ENCODE results near the gene PDK2. TPM values are rescaled to one million over a fixed set of nuclear protein-coding genes. Genes with fewer than 3 reads are reported as not detected.

PDK2 gene
- total RNA-seq, 4 donors from 2014 or later, result 42.5 to 79.3 (median 64.5) TPM

DNA sequence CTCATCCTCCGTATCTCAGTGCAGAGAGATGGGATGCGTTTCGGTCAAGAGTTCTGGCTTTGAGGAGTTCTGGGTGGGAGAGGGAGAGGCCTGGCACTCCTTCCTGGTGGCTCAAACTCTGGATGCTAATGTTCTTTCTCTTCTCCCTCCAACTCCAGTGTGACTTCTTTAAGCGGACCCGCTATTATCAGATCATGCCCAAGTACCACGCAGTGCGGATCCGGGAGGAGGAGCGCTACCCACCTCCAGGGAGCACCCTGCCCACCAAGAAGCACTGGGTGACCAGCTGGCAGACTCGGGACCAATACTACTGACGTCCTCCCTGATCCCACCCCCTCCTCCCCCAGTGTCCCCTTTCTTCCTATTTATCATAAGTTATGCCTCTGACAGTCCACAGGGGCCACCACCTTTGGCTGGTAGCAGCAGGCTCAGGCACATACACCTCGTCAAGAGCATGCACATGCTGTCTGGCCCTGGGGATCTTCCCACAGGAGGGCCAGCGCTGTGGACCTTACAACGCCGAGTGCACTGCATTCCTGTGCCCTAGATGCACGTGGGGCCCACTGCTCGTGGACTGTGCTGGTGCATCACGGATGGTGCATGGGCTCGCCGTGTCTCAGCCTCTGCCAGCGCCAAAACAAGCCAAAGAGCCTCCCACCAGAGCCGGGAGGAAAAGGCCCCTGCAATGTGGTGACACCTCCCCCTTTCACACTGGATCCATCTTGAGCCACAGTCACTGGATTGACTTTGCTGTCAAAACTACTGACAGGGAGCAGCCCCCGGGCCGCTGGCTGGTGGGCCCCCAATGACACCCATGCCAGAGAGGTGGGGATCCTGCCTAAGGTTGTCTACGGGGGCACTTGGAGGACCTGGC lies 6.0 kb upstream of the PDK2 start:
- no peak overlapping the region for H3K4me3 ChIP-seq (replicated peaks in 1 of 3)
- no peaks in the 10 kb centered on the region for H3K27me3 ChIP-seq
- intact Hi-C loops (cut with DNase I), result loop anchor here (2.0 kb wide), 1 partner anchor 62 kb away; no protein-coding TSS in a partner anchor
- H3K9me3 ChIP-seq, result no peaks in the 10 kb centered on the region
- no peak for TF ChIP-seq POLR2A (IDR thresholded peaks at IDR 0.05)
- TF ChIP-seq, protein P1, sequence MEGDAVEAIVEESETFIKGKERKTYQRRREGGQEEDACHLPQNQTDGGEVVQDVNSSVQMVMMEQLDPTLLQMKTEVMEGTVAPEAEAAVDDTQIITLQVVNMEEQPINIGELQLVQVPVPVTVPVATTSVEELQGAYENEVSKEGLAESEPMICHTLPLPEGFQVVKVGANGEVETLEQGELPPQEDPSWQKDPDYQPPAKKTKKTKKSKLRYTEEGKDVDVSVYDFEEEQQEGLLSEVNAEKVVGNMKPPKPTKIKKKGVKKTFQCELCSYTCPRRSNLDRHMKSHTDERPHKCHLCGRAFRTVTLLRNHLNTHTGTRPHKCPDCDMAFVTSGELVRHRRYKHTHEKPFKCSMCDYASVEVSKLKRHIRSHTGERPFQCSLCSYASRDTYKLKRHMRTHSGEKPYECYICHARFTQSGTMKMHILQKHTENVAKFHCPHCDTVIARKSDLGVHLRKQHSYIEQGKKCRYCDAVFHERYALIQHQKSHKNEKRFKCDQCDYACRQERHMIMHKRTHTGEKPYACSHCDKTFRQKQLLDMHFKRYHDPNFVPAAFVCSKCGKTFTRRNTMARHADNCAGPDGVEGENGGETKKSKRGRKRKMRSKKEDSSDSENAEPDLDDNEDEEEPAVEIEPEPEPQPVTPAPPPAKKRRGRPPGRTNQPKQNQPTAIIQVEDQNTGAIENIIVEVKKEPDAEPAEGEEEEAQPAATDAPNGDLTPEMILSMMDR (IDR thresholded peaks at IDR 0.05), result no peak
- peaks cover 11 to 27% of the 10 kb centered on the region in 2 donors for H3K36me3 ChIP-seq
- DNase-seq, result no peak
- no peak overlapping the region for H3K27ac ChIP-seq
- H3K4me1 ChIP-seq, result peaks cover 4 to 10% of the 10 kb centered on the region in 2 donors
- WGBS, 2 donors, result 82 to 87% methylated on average over 14 to 16 of the region's 25 CpGs

DNA sequence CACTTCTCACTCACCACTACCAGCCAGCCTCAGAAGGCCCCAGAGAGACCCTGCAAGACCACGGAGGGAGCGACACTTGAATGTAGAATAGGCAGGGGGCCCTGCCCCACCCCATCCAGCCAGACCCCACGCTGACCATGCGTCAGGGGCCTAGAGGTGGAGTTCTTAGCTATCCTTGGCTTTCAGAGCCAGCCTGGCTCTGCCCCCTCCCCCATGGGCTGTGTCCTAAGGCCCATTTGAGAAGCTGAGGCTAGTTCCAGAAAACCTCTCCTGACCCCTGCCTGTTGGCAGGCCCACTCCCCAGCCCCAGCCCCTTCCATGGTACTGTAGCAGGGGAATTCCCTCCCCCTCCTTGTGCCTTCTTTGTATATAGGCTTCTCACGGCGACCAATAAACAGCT lies 5.1 kb upstream of the PDK2 start:
- WGBS, 2 donors, result 87 to 93% methylated on average over 4 to 6 of the region's 6 CpGs
- H3K9me3 ChIP-seq, result no peaks in the 10 kb centered on the region
- TF ChIP-seq POLR2A (IDR thresholded peaks at IDR 0.05), result no peak
- TF ChIP-seq, protein P1 (IDR thresholded peaks at IDR 0.05), result no peak
- intact Hi-C loops (cut with DNase I), result no loop called here
- H3K4me1 ChIP-seq, result peaks cover 4 to 16% of the 10 kb centered on the region in 2 donors
- peaks cover 11 to 27% of the 10 kb centered on the region in 2 donors for H3K36me3 ChIP-seq
- H3K27me3 ChIP-seq, result no peaks in the 10 kb centered on the region
- H3K27ac ChIP-seq, result no peak overlapping the region
- no peak for DNase-seq
- H3K4me3 ChIP-seq (replicated peaks in 1 of 3), result no peak overlapping the region

DNA sequence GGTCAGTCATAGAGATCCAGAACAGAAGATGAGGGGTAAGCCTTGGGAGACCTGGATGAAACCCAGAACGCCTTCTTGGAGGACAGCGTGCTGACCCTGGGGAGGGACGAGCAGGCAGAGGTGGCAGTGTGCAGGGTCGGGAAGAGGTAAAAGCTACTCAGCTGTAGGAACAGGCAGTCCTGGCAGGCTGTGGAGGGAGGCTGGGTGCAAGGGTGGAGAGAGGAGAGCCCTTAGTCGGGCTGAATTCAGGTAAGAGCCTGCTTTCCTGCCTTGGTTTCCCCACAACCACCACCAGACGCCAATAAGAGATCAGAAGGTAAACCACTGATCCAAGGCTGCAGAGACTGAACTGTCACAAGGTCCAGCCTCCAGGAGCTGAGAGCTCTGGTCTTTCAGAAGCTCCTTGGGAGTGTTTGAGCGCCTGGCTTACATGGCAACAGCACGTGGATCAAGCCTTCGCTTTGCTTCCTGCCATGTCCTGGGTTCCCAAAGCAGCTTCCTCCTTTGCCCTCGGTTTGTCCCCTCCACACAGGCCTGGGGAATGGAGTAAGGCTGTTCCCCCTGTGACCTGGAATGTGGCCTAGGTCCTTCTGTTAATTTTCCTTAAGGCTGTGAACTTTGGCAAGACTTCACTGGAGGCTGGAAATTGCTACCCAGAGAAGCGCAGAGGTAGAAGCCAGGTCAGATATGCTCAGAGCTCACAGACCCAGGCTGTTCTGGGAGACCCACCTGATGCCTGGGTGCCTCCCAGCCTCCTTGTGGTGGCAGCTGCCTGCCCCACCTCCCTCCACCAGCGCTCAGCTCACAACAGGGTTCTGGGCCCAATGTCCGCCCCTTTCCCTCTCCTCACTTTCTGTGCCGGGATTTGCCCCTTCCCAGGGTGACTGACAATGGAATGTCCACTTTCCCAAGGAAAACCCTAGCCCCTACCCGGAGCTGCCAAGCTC lies 3.9 kb upstream of the PDK2 start:
- H3K4me3 ChIP-seq (replicated peaks in 1 of 3), result no peak overlapping the region
- H3K27me3 ChIP-seq, result no peaks in the 10 kb centered on the region
- peaks cover 11 to 27% of the 10 kb centered on the region in 2 donors for H3K36me3 ChIP-seq
- intact Hi-C loops (cut with DNase I), result no loop called here
- WGBS, 2 donors, result 82 to 85% methylated on average over 14 to 15 of the region's 15 CpGs
- no peaks in the 10 kb centered on the region for H3K9me3 ChIP-seq
- no peak for DNase-seq
- TF ChIP-seq POLR2A (IDR thresholded peaks at IDR 0.05), result no peak
- peaks cover 11 to 21% of the 10 kb centered on the region in 2 donors for H3K4me1 ChIP-seq
- no peak overlapping the region for H3K27ac ChIP-seq

DNA sequence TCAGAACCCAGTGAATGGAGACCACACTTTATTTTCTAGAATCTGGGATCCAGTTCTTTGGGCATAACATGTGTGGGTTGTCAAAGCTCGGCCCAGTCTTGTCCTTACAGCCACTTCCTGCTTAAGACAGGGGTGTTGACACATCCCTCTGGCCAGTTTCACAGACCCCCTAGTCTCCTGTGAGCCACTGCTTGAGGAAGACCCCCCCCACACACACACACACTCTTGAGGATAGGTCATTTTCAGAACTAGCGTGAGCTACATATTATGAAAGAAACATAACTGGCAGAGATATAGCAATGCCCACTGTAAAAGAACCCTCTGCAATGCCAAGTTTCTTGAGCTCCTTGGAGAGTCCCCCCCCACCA lies 3.2 kb upstream of the PDK2 start:
- H3K4me3 ChIP-seq (replicated peaks in 1 of 3), result no peak overlapping the region
- DNase-seq, result no peak
- WGBS, 2 donors, result 62 to 78% methylated on average over 2 of the region's 2 CpGs
- H3K4me1 ChIP-seq, result peaks cover 16 to 28% of the 10 kb centered on the region in 2 donors
- H3K27ac ChIP-seq, result no peak overlapping the region
- intact Hi-C loops (cut with DNase I), result no loop called here
- peaks cover 11 to 27% of the 10 kb centered on the region in 2 donors for H3K36me3 ChIP-seq
- no peaks in the 10 kb centered on the region for H3K9me3 ChIP-seq
- no peaks in the 10 kb centered on the region for H3K27me3 ChIP-seq
- TF ChIP-seq, protein P1 (IDR thresholded peaks at IDR 0.05), result no peak
- TF ChIP-seq POLR2A (IDR thresholded peaks at IDR 0.05), result no peak

DNA sequence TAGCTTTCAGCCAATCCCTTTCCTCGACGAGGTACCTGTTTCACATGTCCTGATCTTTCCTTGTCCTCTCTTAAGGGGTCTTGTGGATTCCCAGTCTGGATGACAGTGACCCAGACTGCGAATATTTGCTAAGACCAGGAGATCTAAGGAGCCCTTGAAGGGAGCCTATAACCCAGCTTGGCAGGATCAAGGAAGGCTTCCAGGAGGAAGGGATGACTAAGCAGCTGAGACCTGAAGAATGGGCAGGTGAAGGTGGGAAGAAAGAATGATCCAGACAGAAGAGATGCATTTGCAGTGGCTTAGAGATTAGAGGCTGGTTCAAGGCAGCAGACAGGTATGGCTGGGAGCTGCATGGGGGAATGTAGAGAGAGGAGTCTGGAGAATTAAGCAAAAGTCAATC lies 1.9 kb upstream of the PDK2 start:
- TF ChIP-seq POLR2A (IDR thresholded peaks at IDR 0.05), result no peak
- TF ChIP-seq, protein P1 (IDR thresholded peaks at IDR 0.05), result no peak
- intact Hi-C loops (cut with DNase I), result no loop called here
- Histone ChIP-seq H3K4me1 (peaks cover 16 to 29% of the 10 kb centered on the region in 2 donors), H3K27me3 (no peaks in the 10 kb centered on the region), H3K27ac (peak overlapping the region in 1 of 3 donors; percentile 17), H3K4me3 (replicated peaks in 1 of 3) (no peak overlapping the region), H3K9me3 (no peaks in the 10 kb centered on the region), H3K36me3 (peaks cover 15 to 22% of the 10 kb centered on the region in 2 donors)
- no peak for DNase-seq
- WGBS, 2 donors, result 88 to 89% methylated on average over 3 of the region's 3 CpGs
